HL-60 (cell line): ENCODE results near the gene MAP7.
"Not testable (repeated sequence)": the region's sequence is repeated elsewhere in the genome, so short reads cannot be mapped to it uniquely, and the experiment has no call there.

Source experiments
- DNase-seq, 2 experiments: peaks; one replicate each; pipeline ENCODE4 v3.0.0-alpha.2; 2010 to 2020; ENCODE audit warnings: low read depth in 1 of 2, low spot score in 1 of 2
- H3K27ac ChIP-seq: fragments of 250-450 bp; sonication (Bioruptor Pico); replicated peaks from 2 replicates; pipeline ENCODE4 v1.5.1; 2020; ENCODE audit warnings: mild to moderate bottlenecking, moderate library complexity
- H3K27me3 ChIP-seq: fragments of 250-450 bp; sonication (Bioruptor Pico); 2 replicates; pipeline ENCODE4 v1.5.1; 2021; ENCODE audit warnings: mild to moderate bottlenecking, moderate library complexity; ENCODE audit not compliant: insufficient read depth, poor library complexity, severe bottlenecking
- H3K4me3 ChIP-seq: replicated peaks from 2 replicates; pipeline ENCODE4 v1.5.1; 2011; ENCODE audit warnings: mild to moderate bottlenecking, control low read depth, low read length; ENCODE audit not compliant: insufficient read depth
- GABPA ChIP-seq: IDR thresholded peaks from 2 replicates; pipeline ENCODE4 v1.6.1; 2012; ENCODE audit warnings: low read depth
- POLR2AphosphoS5 ChIP-seq: IDR thresholded peaks from 2 replicates; pipeline ENCODE4 v1.6.1; 2012; ENCODE audit warnings: low read depth
- SPI1 ChIP-seq: IDR thresholded peaks from 2 replicates; pipeline ENCODE4 v1.6.1; 2012; ENCODE audit warnings: low read depth, mild to moderate bottlenecking, borderline replicate concordance
- TF ChIP-seq, protein P1 (sequence below): IDR thresholded peaks from 2 replicates; pipeline ENCODE4 v1.6.1; 2012; ENCODE audit warnings: low read depth; ENCODE audit not compliant: insufficient replicate concordance
- TF ChIP-seq, protein P2 (sequence below): IDR thresholded peaks from one replicate; pipeline ENCODE4 v1.5.1; 2011; ENCODE audit warnings: low read length, control low read depth, inconsistent platforms; ENCODE audit not compliant: insufficient read depth

MAP7 gene

DNA sequence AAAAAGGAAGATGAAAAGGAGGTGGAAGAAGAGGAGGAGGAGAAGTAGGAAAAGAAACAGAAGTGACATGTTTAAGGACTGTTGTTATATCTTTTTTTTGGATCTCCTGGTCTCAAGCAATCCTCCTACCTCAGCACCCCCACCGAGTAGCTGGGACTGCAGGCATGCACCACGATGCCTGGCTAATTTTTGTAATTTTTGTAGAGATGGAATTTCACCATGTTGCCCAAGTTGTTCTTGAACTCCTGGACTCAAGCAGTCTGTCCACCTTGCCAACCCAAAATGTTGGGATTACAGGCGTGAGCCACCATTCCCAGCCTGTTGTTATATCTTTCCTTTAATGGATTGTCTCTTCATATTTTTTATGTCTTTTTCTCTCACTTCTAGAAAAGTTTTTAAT lies 241.1 kb downstream of the MAP7 start:
- no peak for DNase-seq
- TF ChIP-seq SPI1 = no peak
- TF ChIP-seq POLR2AphosphoS5 = no peak
- TF ChIP-seq, protein P1, sequence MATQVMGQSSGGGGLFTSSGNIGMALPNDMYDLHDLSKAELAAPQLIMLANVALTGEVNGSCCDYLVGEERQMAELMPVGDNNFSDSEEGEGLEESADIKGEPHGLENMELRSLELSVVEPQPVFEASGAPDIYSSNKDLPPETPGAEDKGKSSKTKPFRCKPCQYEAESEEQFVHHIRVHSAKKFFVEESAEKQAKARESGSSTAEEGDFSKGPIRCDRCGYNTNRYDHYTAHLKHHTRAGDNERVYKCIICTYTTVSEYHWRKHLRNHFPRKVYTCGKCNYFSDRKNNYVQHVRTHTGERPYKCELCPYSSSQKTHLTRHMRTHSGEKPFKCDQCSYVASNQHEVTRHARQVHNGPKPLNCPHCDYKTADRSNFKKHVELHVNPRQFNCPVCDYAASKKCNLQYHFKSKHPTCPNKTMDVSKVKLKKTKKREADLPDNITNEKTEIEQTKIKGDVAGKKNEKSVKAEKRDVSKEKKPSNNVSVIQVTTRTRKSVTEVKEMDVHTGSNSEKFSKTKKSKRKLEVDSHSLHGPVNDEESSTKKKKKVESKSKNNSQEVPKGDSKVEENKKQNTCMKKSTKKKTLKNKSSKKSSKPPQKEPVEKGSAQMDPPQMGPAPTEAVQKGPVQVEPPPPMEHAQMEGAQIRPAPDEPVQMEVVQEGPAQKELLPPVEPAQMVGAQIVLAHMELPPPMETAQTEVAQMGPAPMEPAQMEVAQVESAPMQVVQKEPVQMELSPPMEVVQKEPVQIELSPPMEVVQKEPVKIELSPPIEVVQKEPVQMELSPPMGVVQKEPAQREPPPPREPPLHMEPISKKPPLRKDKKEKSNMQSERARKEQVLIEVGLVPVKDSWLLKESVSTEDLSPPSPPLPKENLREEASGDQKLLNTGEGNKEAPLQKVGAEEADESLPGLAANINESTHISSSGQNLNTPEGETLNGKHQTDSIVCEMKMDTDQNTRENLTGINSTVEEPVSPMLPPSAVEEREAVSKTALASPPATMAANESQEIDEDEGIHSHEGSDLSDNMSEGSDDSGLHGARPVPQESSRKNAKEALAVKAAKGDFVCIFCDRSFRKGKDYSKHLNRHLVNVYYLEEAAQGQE = no peak
- TF ChIP-seq, protein P2, sequence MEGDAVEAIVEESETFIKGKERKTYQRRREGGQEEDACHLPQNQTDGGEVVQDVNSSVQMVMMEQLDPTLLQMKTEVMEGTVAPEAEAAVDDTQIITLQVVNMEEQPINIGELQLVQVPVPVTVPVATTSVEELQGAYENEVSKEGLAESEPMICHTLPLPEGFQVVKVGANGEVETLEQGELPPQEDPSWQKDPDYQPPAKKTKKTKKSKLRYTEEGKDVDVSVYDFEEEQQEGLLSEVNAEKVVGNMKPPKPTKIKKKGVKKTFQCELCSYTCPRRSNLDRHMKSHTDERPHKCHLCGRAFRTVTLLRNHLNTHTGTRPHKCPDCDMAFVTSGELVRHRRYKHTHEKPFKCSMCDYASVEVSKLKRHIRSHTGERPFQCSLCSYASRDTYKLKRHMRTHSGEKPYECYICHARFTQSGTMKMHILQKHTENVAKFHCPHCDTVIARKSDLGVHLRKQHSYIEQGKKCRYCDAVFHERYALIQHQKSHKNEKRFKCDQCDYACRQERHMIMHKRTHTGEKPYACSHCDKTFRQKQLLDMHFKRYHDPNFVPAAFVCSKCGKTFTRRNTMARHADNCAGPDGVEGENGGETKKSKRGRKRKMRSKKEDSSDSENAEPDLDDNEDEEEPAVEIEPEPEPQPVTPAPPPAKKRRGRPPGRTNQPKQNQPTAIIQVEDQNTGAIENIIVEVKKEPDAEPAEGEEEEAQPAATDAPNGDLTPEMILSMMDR = no peak
- TF ChIP-seq GABPA = no peak
- Histone ChIP-seq H3K27me3 (peaks cover 2% of the 10 kb centered on the region), H3K4me3 (no peak overlapping the region), H3K27ac (no peak overlapping the region)

DNA sequence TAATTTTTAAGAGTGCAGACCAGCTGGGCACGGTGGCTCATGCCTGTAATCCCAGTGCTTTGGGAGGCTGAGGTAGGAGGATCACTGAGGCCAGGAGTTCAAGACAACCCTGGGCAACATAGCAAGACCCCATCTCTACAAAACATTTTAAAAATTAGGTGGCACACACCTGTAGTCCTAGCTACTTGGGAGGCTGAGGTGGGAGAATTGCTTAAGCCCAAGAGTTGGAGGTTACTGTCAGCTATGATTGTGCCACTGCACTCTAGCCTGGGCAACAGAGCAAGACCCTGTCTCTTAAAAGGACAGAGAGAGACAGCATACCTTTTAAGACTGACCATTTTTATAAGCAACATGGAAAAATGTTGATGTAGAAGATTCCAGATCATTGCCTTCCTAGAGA lies 241.8 kb downstream of the MAP7 start:
- not testable (repeated sequence) for DNase-seq, H3K27me3 ChIP-seq, H3K4me3 ChIP-seq, H3K27ac ChIP-seq

DNA sequence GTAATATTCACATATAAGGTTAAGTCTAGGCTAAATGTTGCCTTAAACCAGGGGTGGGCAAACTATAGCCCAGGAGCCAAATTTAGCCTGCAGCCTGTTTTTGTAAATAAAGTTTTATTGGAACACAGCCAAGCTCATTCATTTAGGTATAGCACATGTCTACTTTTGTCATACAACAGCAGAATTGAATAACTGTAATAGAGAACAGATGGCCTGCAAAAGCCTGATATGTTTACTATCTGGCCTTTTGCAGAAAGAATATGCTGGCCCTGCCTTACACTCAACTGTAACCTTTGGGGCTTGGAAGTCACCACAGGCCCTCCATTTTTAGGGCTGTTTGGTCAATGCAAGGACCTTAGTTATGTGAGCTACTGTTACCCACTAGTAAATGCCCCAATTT lies 242.9 kb downstream of the MAP7 start:
- H3K27ac ChIP-seq = no peak overlapping the region
- peaks cover 2% of the 10 kb centered on the region for H3K27me3 ChIP-seq
- TF ChIP-seq, protein P1 = no peak
- TF ChIP-seq GABPA (no peak), SPI1 (no peak), POLR2AphosphoS5 (no peak)
- TF ChIP-seq, protein P2 = no peak

DNA sequence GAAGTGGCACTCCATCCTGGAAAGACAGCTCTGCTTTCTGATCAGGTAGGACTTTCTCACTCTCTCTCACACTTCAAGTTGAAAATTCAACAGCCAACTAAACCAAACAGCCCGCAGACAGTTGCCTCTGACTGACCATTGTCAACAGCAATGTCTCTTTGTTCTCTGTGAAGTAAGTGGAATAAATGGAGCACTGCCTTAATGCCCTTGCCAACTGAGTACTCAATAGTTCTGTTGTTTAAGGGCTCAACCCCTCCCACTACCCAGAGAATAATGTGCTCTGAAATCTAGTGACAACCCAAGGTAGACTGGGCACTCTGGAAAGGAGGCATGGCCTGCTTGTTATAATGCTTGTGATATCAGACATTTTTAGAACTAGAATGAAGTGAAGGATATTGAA lies 243.8 kb downstream of the MAP7 start:
- no peaks in the 10 kb centered on the region for H3K27me3 ChIP-seq
- TF ChIP-seq SPI1 (no peak), GABPA (no peak), POLR2AphosphoS5 (no peak)
- TF ChIP-seq, protein P2 = no peak
- TF ChIP-seq, protein P1 = no peak
- H3K4me3 ChIP-seq = no peak overlapping the region
- DNase-seq = no peak
- H3K27ac ChIP-seq = no peak overlapping the region

More for the DNA sequence above, 242.9 kb downstream of the MAP7 start:
- DNase-seq = no peak
- H3K4me3 ChIP-seq = no peak overlapping the region
